ENCODE results near the gene DCK.

The DCK gene

GRCh38 chr4:71065991-71066510, 72.6 kb downstream of the DCK start:
- no peak for DNase-seq

- DNase-seq: no peak
Observed at GRCh38 chr4:71066737-71067716, 73.6 kb downstream of the DCK start.

GRCh38 chr4:71069063-71069462, 75.6 kb downstream of the DCK start:
- DNase-seq: no peak

GRCh38 chr4:71070015-71070414, 76.6 kb downstream of the DCK start:
- no peak for DNase-seq

- no peak for DNase-seq
Observed at GRCh38 chr4:71074452-71075299, 81.2 kb downstream of the DCK start.
